ENCODE results near the gene NSUN4.
"Not testable (repeated sequence)": the region's sequence is repeated elsewhere in the genome, so short reads cannot be mapped to it uniquely, and the experiment has no call there.

The NSUN4 gene

GRCh38 chr1:46328182-46328581 is 12.4 kb upstream of the NSUN4 start:
- not testable (repeated sequence) for DNase-seq (ENCODE audit: low read depth)

GRCh38 chr1:46329807-46330206 is 10.8 kb upstream of the NSUN4 start:
- DNase-seq (ENCODE audit: low read depth) = not testable (repeated sequence)

GRCh38 chr1:46330381-46330780 is 10.2 kb upstream of the NSUN4 start:
- DNase-seq (ENCODE audit: low read depth) = not testable (repeated sequence)

GRCh38 chr1:46331786-46332540 is 8.6 kb upstream of the NSUN4 start:
- DNase-seq (ENCODE audit: low read depth) = not testable (repeated sequence)

GRCh38 chr1:46333300-46334029 is 7.1 kb upstream of the NSUN4 start:
- DNase-seq (ENCODE audit: low read depth) = no peak

- DNase-seq (ENCODE audit: low read depth) = no peak
These were observed 6.6 kb upstream of the NSUN4 start for GRCh38 chr1:46334030-46334384.

- no peak for DNase-seq (ENCODE audit: low read depth)
These were observed 5.5 kb upstream of the NSUN4 start for GRCh38 chr1:46335081-46335480.

GRCh38 chr1:46337409-46337808 is 3.2 kb upstream of the NSUN4 start:
- not testable (repeated sequence) for DNase-seq (ENCODE audit: low read depth)

- no peak for DNase-seq (ENCODE audit: low read depth)
These were observed 846 bp downstream of the NSUN4 start for GRCh38 chr1:46341222-46342083.

GRCh38 chr1:46342084-46342656 is 1.6 kb downstream of the NSUN4 start:
- DNase-seq (ENCODE audit: low read depth) = no peak

GRCh38 chr1:46342677-46343350 is 2.2 kb downstream of the NSUN4 start:
- DNase-seq (ENCODE audit: low read depth) = no peak

GRCh38 chr1:46343351-46343695 is 2.7 kb downstream of the NSUN4 start:
- no peak for DNase-seq (ENCODE audit: low read depth)

GRCh38 chr1:46343705-46344104 is 3.1 kb downstream of the NSUN4 start:
- no peak for DNase-seq (ENCODE audit: low read depth)

GRCh38 chr1:46344481-46344880 is 3.9 kb downstream of the NSUN4 start:
- no peak for DNase-seq (ENCODE audit: low read depth)

- no peak for DNase-seq (ENCODE audit: low read depth)
These were observed 4.7 kb downstream of the NSUN4 start for GRCh38 chr1:46345281-46345680.

- DNase-seq (ENCODE audit: low read depth) = no peak
These were observed 11.8 kb downstream of the NSUN4 start for GRCh38 chr1:46352363-46352762.

GRCh38 chr1:46355920-46356319 is 15.3 kb downstream of the NSUN4 start:
- DNase-seq (ENCODE audit: low read depth) = not testable (repeated sequence)

GRCh38 chr1:46362158-46362557 is 21.6 kb downstream of the NSUN4 start:
- DNase-seq (ENCODE audit: low read depth) = no peak

GRCh38 chr1:46363121-46363520 is 22.5 kb downstream of the NSUN4 start:
- DNase-seq (ENCODE audit: low read depth) = no peak

GRCh38 chr1:46364612-46365011 is 24.0 kb downstream of the NSUN4 start:
- DNase-seq (ENCODE audit: low read depth) = no peak

GRCh38 chr1:46365796-46366195 is 25.2 kb downstream of the NSUN4 start:
- not testable (repeated sequence) for DNase-seq (ENCODE audit: low read depth)

- DNase-seq (ENCODE audit: low read depth) = no peak
These were observed 26.5 kb downstream of the NSUN4 start for GRCh38 chr1:46367072-46367471.
